Measurements from ENCODE around the gene CELSR3.

CELSR3 gene

GRCh38 chr3:48662753-48663488 is at the start of gene CELSR3:
CELSR3 (minus strand) TSS chr3:48662886; CDS start chr3:48662634, 252 bp downstream.
- DNase-seq: peak; percentile 90

- no peak for DNase-seq
Observed at GRCh38 chr3:48711727-48712126, 49.0 kb upstream of the CELSR3 start.

GRCh38 chr3:48709051-48709461 is 46.4 kb upstream of the CELSR3 start:
- DNase-seq: no peak

GRCh38 chr3:48708481-48708889 is 45.8 kb upstream of the CELSR3 start:
- DNase-seq: no peak

- DNase-seq: no peak
Observed at GRCh38 chr3:48707157-48707556, 44.5 kb upstream of the CELSR3 start.

GRCh38 chr3:48702320-48702920 is 39.7 kb upstream of the CELSR3 start:
- DNase-seq: no peak

- DNase-seq: no peak
Observed at GRCh38 chr3:48700731-48701405, 38.2 kb upstream of the CELSR3 start.

- DNase-seq: no peak
Observed at GRCh38 chr3:48698891-48699290, 36.2 kb upstream of the CELSR3 start.

- no peak for DNase-seq
Observed at GRCh38 chr3:48697952-48698351, 35.3 kb upstream of the CELSR3 start.

- DNase-seq: no peak
Observed at GRCh38 chr3:48696601-48697000, 33.9 kb upstream of the CELSR3 start.

GRCh38 chr3:48696156-48696555 is 33.5 kb upstream of the CELSR3 start:
- no peak for DNase-seq

- DNase-seq: no peak
Observed at GRCh38 chr3:48695393-48695753, 32.7 kb upstream of the CELSR3 start.

- DNase-seq: no peak
Observed at GRCh38 chr3:48694610-48695392, 32.1 kb upstream of the CELSR3 start.

- DNase-seq: no peak
Observed at GRCh38 chr3:48693826-48694225, 31.1 kb upstream of the CELSR3 start.

GRCh38 chr3:48692551-48692950 is 29.9 kb upstream of the CELSR3 start:
- DNase-seq: no peak

- no peak for DNase-seq
Observed at GRCh38 chr3:48690846-48691458, 28.3 kb upstream of the CELSR3 start.

- no peak for DNase-seq
Observed at GRCh38 chr3:48689384-48689783, 26.7 kb upstream of the CELSR3 start.

- DNase-seq: no peak
Observed at GRCh38 chr3:48688737-48689075, 26.0 kb upstream of the CELSR3 start.

GRCh38 chr3:48688032-48688736 is 25.5 kb upstream of the CELSR3 start:
- DNase-seq: no peak

GRCh38 chr3:48687220-48687678 is 24.6 kb upstream of the CELSR3 start:
- DNase-seq: no peak

GRCh38 chr3:48686538-48687219 is 24.0 kb upstream of the CELSR3 start:
- no peak for DNase-seq

All from activated effector memory CD4-positive, alpha-beta T cell treated with anti-CD3 and anti-CD28 coated beads, Interleukin-2, amount 50 U/mL, for 16 hours (primary cell).